ENCODE measurements around the gene AGAP1.
"Not testable (repeated sequence)": the region's sequence is repeated elsewhere in the genome, so short reads cannot be mapped to it uniquely, and the experiment has no call there.

The AGAP1 gene

GRCh38 chr2:236090826-236091225 is 597.0 kb downstream of the AGAP1 start:
- not testable (repeated sequence) for DNase-seq

DNA sequence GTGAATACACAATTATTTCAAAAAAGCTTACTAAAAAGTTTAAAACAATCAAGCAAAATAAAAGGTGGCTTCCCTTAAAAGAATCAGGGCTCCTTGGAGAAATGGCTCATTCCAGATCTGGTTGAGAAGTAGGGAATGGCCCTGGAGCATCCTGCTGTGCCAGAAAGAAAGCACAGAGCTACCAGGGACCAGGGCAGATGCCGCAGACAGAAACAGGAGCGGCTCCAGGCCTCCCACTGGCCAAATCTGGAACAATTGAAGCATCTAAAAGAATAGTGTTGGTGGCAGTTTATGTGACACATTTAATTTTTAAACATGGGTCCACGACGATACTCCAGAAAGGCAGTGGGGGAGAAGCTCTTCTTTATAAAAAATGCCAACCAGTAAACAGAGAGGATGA is 598.9 kb downstream of the AGAP1 start:
- DNase-seq = no peak

DNA sequence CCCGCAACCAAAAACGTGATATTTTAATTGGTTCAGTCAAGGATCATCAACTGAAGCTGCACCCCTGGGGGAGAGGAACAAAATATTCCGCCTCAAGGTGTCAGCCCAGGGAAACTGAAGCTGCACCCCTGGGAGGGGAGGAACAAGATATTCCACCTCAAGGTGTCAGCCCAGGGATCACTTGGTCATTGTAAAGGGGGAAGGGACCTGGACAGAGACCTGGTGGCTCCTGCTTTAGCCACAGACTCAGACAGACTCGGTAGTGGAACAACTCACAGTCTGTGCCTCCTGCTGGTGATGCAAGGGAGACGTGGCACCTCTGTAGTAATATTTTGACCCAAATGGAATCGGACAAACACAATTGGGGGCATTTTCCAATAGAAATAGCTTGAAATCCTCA is 599.3 kb downstream of the AGAP1 start:
- no peak for DNase-seq

- DNase-seq = no peak
These were observed 601.7 kb downstream of the AGAP1 start for GRCh38 chr2:236095504-236095903.

DNA sequence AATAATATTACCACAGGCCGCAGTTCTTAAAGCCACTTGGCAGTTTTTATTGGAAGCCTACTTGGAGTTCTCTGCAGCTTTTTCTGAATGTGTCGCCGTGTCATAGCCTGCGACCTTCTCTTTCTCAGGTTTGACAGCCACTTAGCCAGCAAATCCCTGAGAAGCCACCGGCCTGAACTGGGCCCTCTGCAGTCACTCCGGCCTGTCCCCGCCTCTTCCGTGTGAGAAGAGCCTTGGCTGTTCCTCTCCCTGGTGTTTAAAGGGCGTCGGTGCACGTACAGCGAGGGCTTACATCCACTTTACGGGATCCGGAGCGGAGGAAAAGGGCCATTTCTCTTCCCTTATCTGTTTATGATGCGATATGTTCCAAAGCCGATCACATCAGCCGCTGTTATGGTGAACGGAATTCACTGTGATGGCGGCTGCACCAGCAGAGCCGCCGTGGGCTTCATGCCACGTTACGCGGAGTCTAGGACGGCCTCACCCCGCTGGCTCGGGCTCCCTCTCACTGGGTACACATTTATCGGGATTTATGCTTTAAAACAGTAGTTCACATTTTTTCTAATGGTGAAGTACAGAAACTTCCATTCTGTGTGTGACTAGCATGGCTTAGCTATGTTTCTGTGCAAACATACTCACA is 607.6 kb downstream of the AGAP1 start:
- no peak for DNase-seq

- DNase-seq = no peak
These were observed 609.1 kb downstream of the AGAP1 start for GRCh38 chr2:236102971-236103370.

DNA sequence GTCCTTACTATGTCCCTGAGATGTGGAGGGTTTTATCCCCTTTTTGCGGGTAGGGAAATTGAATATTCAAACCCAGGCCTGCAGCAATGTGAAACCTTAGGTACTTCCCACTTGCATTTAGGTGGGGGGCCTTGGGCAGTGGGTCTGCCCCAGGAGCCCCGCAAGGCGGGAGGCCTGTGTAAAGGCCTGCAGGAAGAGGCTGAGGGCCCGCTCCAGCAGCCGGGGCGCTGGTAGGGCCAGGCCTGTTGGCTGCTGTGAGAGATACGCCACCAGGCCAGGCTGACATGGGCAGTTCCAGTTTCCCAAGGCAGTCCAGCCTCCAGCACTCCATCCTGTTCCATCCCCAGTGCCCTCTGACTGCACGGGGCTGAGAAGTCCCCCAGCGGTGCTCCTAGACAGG is 610.1 kb downstream of the AGAP1 start:
- DNase-seq = no peak

DNA sequence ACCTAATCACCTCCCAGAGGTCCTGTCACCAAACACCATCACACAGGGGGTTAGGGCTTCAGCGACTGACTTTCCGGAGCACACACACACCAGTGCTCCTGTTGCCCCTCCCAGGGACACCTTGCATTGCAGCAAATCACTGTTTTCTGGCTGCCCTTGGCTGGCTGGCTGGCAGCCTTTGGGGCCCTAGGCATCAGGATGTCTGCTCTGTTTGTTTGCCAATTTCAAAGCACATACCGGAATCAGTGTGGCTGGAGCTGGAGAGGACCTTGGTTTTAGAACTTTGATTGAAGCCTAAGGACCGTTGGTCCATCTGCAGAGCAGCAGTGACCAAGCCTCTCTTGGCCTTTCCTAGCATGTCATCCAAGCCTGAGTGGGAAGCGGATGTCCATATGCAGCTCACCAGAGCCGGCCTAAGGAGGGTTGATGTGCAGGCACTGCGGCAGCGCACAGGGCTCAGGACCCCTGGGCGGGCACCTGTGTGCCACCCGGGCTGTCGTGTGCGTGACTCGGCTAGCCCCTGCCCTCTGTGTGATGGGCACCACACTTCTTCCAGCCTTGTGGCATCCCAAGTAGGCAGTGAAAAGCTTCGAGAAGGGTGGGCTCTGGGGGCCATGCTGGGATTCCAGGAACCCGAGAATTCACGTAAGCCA is 612.2 kb downstream of the AGAP1 start:
- DNase-seq = no peak

DNA sequence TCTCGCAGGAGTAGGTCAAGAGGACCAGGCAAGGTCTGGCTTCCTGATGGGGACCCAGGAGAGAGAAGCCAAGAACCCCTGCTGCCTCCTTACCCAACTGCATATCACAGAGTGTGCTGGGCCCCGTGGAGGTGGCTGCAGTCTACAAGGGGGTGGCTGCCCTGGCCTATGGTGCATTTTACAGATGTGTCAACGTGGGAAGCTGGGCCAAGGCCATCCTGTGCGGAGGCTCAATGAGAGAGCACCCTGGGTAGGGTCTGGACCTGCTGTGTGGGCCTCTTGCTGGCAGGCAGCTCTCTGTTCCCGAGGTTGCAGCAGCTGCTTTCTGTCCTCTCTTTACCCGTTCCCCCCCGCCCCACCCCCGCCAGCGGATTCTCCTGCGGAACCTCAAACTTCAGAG is 612.9 kb downstream of the AGAP1 start:
- no peak for DNase-seq

DNA sequence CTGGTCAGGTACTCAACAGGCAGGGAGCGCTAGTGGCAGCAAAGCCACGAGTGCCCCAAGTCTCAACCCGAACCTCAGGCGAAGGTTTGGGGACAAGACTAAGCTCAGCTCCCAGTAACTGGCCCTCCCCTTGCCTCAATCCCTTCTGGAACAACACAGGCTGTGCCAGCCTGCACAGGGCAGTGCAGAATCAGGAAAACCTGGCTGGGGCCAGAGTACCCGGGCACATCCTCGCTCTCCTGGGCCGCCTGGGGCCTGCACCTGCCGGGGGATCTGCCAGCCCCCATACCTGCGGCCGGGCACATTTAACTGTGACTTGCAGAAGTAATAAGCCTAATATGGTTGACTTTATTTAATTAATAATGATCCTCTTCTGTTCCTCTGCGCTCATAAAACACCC is 613.7 kb downstream of the AGAP1 start:
- DNase-seq = no peak

- no peak for DNase-seq
These were observed 614.2 kb downstream of the AGAP1 start for GRCh38 chr2:236107942-236108625.

GRCh38 chr2:236109061-236109460 is 615.2 kb downstream of the AGAP1 start:
- DNase-seq = no peak

- DNase-seq = no peak
These were observed 615.6 kb downstream of the AGAP1 start for GRCh38 chr2:236109473-236109872.

GRCh38 chr2:236112466-236112865 is 618.6 kb downstream of the AGAP1 start:
- DNase-seq = no peak

DNA sequence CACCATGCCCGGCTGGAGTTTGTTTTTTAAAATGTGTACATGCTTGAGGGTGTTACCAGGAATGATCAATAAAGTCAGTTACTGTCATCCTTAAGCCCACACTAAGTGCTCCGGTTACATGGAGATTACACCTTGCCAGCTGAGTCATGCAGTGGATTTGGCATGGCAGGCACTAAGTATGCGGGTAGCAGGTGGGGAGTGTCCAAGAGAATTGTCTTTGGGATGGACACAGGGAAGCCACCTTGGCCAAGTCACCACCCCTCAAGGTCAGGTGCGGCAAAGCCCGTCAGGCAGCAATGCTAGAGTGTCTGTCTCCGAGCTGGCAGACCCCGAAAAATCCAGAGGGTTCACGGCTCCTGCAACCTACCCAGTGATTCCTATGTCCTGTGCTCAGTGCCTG is 619.6 kb downstream of the AGAP1 start:
- no peak for DNase-seq

DNA sequence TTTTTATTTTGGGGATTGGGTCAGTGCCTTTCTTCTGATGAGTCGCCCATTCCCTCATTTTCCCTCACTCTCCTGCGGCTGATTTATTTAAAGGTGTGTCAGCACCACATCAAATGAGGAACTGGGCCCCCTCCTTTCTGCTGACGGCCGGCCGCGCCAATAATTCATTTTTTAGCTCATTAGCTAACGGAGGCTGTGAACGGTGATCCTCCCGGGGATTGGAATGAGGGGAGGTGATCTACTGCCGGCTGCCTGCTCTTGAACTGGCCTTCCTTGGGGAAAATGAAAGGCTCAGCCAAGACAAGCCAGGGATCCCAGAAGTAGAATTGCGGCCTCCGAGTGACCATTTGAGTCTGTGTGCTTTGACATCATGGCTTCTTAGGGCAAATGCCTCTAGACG is 620.1 kb downstream of the AGAP1 start:
- no peak for DNase-seq

- no peak for DNase-seq
These were observed 621.1 kb downstream of the AGAP1 start for GRCh38 chr2:236114959-236115358.

DNA sequence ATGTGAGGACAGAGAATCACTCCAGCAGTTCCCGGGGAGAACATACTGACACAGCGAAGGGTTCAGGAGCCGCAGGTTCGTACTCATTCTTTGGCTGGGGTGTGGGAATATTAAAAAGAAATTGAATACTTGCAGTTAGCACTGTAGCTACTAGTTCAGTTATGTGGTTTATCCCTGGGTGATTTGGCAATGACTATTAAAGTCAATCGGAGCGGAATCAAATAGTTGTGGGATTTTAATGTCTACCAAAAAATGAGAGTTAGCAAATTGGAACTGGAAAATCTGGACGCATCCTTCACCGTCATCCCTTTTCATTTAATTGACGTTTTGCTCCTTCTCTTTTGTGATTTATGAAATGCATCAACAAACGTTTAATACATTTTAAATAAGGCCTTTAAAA is 623.6 kb downstream of the AGAP1 start:
- DNase-seq = no peak

- no peak for DNase-seq
These were observed 624.0 kb downstream of the AGAP1 start for GRCh38 chr2:236117861-236118269.

- no peak for DNase-seq
These were observed 625.2 kb downstream of the AGAP1 start for GRCh38 chr2:236119003-236119402.

GRCh38 chr2:236119476-236119875 is 625.6 kb downstream of the AGAP1 start:
- DNase-seq = no peak

- no peak for DNase-seq
These were observed 626.3 kb downstream of the AGAP1 start for GRCh38 chr2:236120141-236120601.

GRCh38 chr2:236120829-236121228 is 627.0 kb downstream of the AGAP1 start:
- no peak for DNase-seq

DNA sequence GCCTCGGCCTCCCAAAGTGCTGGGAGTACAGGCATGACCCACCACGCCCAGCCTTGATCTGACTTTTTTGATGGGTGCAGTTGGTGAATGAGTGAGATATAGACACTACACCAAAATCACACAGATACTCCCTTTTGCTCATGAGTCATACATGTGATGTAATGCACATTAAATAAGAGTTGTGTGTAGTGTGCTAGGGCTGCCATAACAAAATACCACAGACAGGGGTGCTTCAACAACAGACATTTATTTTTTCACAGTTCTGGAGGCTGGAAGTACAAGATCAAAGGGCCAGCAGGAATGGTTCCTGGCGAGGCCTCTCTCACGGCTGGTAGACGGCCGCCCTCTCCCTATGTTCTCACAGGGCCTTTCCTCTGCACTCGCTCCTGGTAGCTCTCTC is 627.7 kb downstream of the AGAP1 start:
- no peak for DNase-seq

All from NCI-H1417 treated with DMSO at 0.1 percent for 48 hours (cell line).